K562 (cell line): ENCODE results near the gene MYBPHL. TPM values are rescaled to one million over a fixed set of nuclear protein-coding genes. Genes with fewer than 3 reads are reported as not detected.

Experiments used
- NFYB ChIP-seq: IDR thresholded peaks from 2 replicates; pipeline ENCODE4 v1.6.1; 2011; ENCODE audit warnings: mild to moderate bottlenecking, moderate library complexity; ENCODE audit not compliant: insufficient read length; ENCODE audit errors: extremely low read depth
- SMAD3 ChIP-seq: fragments of 450-650 bp; formaldehyde crosslinking; conservative IDR thresholded peaks from 2 replicates; pipeline ENCODE4 v1.4.0; 2020; ENCODE audit warnings: mild to moderate bottlenecking
- ZNF133 ChIP-seq: fragments of 250-450 bp; sonication (Bioruptor Pico); IDR thresholded peaks from 2 replicates; pipeline ENCODE4 v1.4.0; 2020; ENCODE audit warnings: mild to moderate bottlenecking
- ZNF324 ChIP-seq: fragments of 250-450 bp; sonication (Bioruptor Pico); IDR thresholded peaks from 2 replicates; pipeline ENCODE4 v1.4.0; 2020; ENCODE audit warnings: mild to moderate bottlenecking
- ZNF586 ChIP-seq: fragments of 450-650 bp; formaldehyde crosslinking; conservative IDR thresholded peaks from 2 replicates; pipeline ENCODE4 v1.4.0; 2020; ENCODE audit warnings: mild to moderate bottlenecking, moderate library complexity
- polyA plus RNA-seq, 8 experiments: library from polyadenylated mRNA; depleted of rRNA in 4 of 8; stranded (reverse) in 5 of 8; unstranded in 3 of 8; fragments of >200 nt; fragmentation: Nextera tagmentation in 2 of 8; fragmentation: Illumina TruSeq in 1 of 8; extraction: Ambion mirVana in 2 of 8; extraction: Trizol in 1 of 8; gene quantifications; 2 replicates each; pipeline versions ENCODE4 v1.2.1 to v1.2.3, GENCODE V29; 2011 to 2014; ENCODE audit warnings: inconsistent platforms in 1 of 8, missing spikeins in 1 of 8
- total RNA-seq, 7 experiments: library from RNA; depleted of rRNA in 6 of 7; stranded (reverse); fragments of >200 nt in 6 of 7; fragmentation: Illumina TruSeq in 2 of 7; extraction: Trizol in 2 of 7; gene quantifications; 2 replicates each; pipeline versions ENCODE4 v1.2.1 to v1.2.3, GENCODE V29; 2011 to 2021; ENCODE audit warnings: low replicate concordance in 1 of 7
- TF ChIP-seq, protein P1 (sequence below): fragments of 450-650 bp; IDR thresholded peaks from 2 replicates; pipeline ENCODE4 v1.7.1; 2018; ENCODE audit warnings: mild to moderate bottlenecking, low read depth; ENCODE audit not compliant: partially characterized antibody
- TF ChIP-seq, protein P2 (sequence below): fragments of 200-800 bp; sonication (Bioruptor generic); IDR thresholded peaks from 2 replicates; pipeline ENCODE4 v1.6.1; 2017; ENCODE audit warnings: missing genetic modification characterization, missing compliant biosample characterization
- TF ChIP-seq, protein P3 (sequence below): fragments of 450-650 bp; IDR thresholded peaks from 2 replicates; pipeline ENCODE4 v1.6.1; 2016

Gene MYBPHL
- total and polyA plus RNA-seq, 9 of the 15 experiments (the other 6 are each of a cell fraction or from before 2014, with no cell fraction given): 0.20 to 1.9 (median 0.33) TPM

DNA sequence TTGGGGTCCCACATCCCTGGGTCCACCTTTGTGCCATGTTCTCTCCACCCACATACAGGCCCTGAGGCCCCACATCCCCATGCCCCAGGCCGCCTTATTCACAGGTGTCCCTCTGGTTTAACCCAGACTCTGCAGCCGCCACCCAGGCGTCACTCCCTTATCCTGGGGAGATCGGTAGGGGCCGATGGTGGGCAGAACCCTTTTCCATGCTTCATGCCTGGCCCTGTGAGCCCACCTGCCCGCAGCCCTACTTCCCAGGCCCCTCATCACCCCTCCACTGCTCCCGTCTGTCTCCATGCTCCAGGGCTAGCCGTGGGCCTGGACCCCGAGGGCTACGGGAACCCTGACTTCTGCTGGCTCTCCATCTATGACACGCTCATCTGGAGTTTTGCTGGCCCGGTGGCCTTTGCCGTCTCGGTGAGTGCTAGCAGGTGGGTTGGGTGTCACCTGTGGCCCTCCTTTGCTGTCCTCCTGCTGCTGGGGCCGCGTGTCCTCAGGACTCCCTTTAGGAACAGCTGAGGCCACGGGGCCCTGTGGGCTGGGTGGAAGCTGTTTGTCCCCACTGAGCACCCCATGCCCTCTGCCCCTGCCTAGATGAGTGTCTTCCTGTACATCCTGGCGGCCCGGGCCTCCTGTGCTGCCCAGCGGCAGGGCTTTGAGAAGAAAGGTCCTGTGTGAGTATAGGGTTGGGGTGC lies 36.0 kb downstream of the MYBPHL start (continued):
- TF ChIP-seq, protein P1, sequence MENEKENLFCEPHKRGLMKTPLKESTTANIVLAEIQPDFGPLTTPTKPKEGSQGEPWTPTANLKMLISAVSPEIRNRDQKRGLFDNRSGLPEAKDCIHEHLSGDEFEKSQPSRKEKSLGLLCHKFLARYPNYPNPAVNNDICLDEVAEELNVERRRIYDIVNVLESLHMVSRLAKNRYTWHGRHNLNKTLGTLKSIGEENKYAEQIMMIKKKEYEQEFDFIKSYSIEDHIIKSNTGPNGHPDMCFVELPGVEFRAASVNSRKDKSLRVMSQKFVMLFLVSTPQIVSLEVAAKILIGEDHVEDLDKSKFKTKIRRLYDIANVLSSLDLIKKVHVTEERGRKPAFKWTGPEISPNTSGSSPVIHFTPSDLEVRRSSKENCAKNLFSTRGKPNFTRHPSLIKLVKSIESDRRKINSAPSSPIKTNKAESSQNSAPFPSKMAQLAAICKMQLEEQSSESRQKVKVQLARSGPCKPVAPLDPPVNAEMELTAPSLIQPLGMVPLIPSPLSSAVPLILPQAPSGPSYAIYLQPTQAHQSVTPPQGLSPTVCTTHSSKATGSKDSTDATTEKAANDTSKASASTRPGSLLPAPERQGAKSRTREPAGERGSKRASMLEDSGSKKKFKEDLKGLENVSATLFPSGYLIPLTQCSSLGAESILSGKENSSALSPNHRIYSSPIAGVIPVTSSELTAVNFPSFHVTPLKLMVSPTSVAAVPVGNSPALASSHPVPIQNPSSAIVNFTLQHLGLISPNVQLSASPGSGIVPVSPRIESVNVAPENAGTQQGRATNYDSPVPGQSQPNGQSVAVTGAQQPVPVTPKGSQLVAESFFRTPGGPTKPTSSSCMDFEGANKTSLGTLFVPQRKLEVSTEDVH: no peak
- TF ChIP-seq ZNF133 (no peak), SMAD3 (CRISPR knock-in tag) (no peak), ZNF586 (CRISPR knock-in tag) (no peak), ZNF324 (CRISPR knock-in tag) (no peak), NFYB (no peak)
- TF ChIP-seq, protein P2, sequence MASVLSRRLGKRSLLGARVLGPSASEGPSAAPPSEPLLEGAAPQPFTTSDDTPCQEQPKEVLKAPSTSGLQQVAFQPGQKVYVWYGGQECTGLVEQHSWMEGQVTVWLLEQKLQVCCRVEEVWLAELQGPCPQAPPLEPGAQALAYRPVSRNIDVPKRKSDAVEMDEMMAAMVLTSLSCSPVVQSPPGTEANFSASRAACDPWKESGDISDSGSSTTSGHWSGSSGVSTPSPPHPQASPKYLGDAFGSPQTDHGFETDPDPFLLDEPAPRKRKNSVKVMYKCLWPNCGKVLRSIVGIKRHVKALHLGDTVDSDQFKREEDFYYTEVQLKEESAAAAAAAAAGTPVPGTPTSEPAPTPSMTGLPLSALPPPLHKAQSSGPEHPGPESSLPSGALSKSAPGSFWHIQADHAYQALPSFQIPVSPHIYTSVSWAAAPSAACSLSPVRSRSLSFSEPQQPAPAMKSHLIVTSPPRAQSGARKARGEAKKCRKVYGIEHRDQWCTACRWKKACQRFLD (CRISPR knock-in tag): no peak
- TF ChIP-seq, protein P3, sequence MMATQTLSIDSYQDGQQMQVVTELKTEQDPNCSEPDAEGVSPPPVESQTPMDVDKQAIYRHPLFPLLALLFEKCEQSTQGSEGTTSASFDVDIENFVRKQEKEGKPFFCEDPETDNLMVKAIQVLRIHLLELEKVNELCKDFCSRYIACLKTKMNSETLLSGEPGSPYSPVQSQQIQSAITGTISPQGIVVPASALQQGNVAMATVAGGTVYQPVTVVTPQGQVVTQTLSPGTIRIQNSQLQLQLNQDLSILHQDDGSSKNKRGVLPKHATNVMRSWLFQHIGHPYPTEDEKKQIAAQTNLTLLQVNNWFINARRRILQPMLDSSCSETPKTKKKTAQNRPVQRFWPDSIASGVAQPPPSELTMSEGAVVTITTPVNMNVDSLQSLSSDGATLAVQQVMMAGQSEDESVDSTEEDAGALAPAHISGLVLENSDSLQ: no peak
